HEK293 (cell line): Measurements from ENCODE around the gene RNF223.
A peak's percentile ranks its signal among the peaks of the same experiment; 100 is the strongest.

ENCODE experiments used
- CTCF ChIA-PET: fragments of 350-600 bp; formaldehyde crosslinking; extraction: SDS; loops from one replicate; lab custom pipeline; 2021; ENCODE audit warnings: antibody characterized with exemption; lab: Yijun Ruan, JAX
- POLR2A ChIA-PET: fragments of 300-600 bp; formaldehyde crosslinking; extraction: SDS; loops from one replicate; lab custom pipeline; 2020; ENCODE audit warnings: antibody characterized with exemption, inconsistent platforms; lab: Yijun Ruan, JAX
- H3K27ac ChIP-seq: fragments of 200-500 bp; sonication (Bioruptor generic); 2 replicates; pipeline ENCODE4 v1.5.1; 2014; ENCODE audit warnings: low read depth, low read length, control low read depth, inconsistent platforms; ENCODE audit errors: extremely low read depth
- H3K36me3 ChIP-seq, 2 experiments: fragments of 200-500 bp in 1 of 2; sonication (Bioruptor generic) in 1 of 2; 1 replicate in 1 of 2; 2 replicates in 1 of 2; pipeline ENCODE4 v1.5.1; 2014 to 2017; ENCODE audit warnings: inconsistent platforms in 2 of 2, low read length in 2 of 2; ENCODE audit not compliant: control insufficient read depth in 2 of 2, insufficient read depth in 1 of 2
- H3K4me1 ChIP-seq: fragments of 200-500 bp; sonication (Bioruptor generic); 2 replicates; pipeline ENCODE4 v1.5.1; 2014; ENCODE audit warnings: mild to moderate bottlenecking, low read length, inconsistent platforms; ENCODE audit not compliant: control insufficient read depth, insufficient read depth
- H3K4me3 ChIP-seq: 2 replicates; pipeline ENCODE4 v1.5.1; 2011; ENCODE audit warnings: low read depth, mild to moderate bottlenecking, control low read depth, low read length, moderate library complexity
- H3K9me3 ChIP-seq: fragments of 200-500 bp; sonication (Bioruptor generic); 2 replicates; pipeline ENCODE4 v1.5.1; 2014; ENCODE audit warnings: low read depth, low read length, inconsistent platforms; ENCODE audit not compliant: control insufficient read depth, insufficient read depth
- BCL11A ChIP-seq: fragments of 450-650 bp; formaldehyde crosslinking; IDR thresholded peaks from 2 replicates; pipeline ENCODE4 v1.5.1; 2016; ENCODE audit warnings: low read depth, missing biosample characterization, missing genetic modification characterization
- GLI2 ChIP-seq: fragments of 450-650 bp; formaldehyde crosslinking; IDR thresholded peaks from 2 replicates; pipeline ENCODE4; 2017; ENCODE audit warnings: missing biosample characterization, missing genetic modification characterization, low read depth, borderline replicate concordance
- GLIS1 ChIP-seq: fragments of 450-650 bp; formaldehyde crosslinking; IDR thresholded peaks from 2 replicates; pipeline ENCODE4 v1.5.1; 2016; ENCODE audit warnings: missing biosample characterization, missing genetic modification characterization
- KLF1 ChIP-seq: fragments of 450-650 bp; formaldehyde crosslinking; IDR thresholded peaks from 2 replicates; pipeline ENCODE4 v1.5.1; 2016; ENCODE audit warnings: missing biosample characterization, missing genetic modification characterization
- KLF9 ChIP-seq: fragments of 450-650 bp; formaldehyde crosslinking; IDR thresholded peaks from 2 replicates; pipeline ENCODE4 v1.5.1; 2016; ENCODE audit warnings: missing biosample characterization, missing genetic modification characterization, low read depth
- TRIM28 ChIP-seq: IDR thresholded peaks from 2 replicates; pipeline ENCODE4 v1.6.1; 2011; ENCODE audit warnings: low read length, control low read depth, borderline replicate concordance
- YY2 ChIP-seq: fragments of 450-650 bp; formaldehyde crosslinking; IDR thresholded peaks from 2 replicates; pipeline ENCODE4 v1.5.1; 2016; ENCODE audit warnings: missing biosample characterization, missing genetic modification characterization
- ZBTB20 ChIP-seq: fragments of 450-650 bp; formaldehyde crosslinking; IDR thresholded peaks from 2 replicates; pipeline ENCODE4 v1.5.1; 2016; ENCODE audit warnings: missing biosample characterization, missing genetic modification characterization
- ZBTB7A ChIP-seq: fragments of 450-650 bp; formaldehyde crosslinking; IDR thresholded peaks from 2 replicates; pipeline ENCODE4 v1.5.1; 2016; ENCODE audit warnings: low read depth, missing biosample characterization, missing genetic modification characterization
- ZNF112 ChIP-seq: fragments of 450-650 bp; formaldehyde crosslinking; IDR thresholded peaks from 2 replicates; pipeline ENCODE4 v1.5.0; 2017; ENCODE audit warnings: missing biosample characterization, missing genetic modification characterization
- ZNF133 ChIP-seq: fragments of 450-650 bp; formaldehyde crosslinking; IDR thresholded peaks from 2 replicates; pipeline ENCODE4 v1.5.1; 2016; ENCODE audit warnings: missing biosample characterization, missing genetic modification characterization
- ZNF600 ChIP-seq: fragments of 450-650 bp; formaldehyde crosslinking; IDR thresholded peaks from 2 replicates; pipeline ENCODE4 v1.5.1; 2016; ENCODE audit warnings: missing biosample characterization, missing genetic modification characterization
- ZNF610 ChIP-seq: fragments of 450-650 bp; formaldehyde crosslinking; IDR thresholded peaks from 2 replicates; pipeline ENCODE4 v1.5.1; 2016; ENCODE audit warnings: missing biosample characterization, missing genetic modification characterization, borderline replicate concordance
- TF ChIP-seq, protein P1 (sequence below): fragments of 450-650 bp; formaldehyde crosslinking; IDR thresholded peaks from 2 replicates; pipeline ENCODE4 v1.5.1; 2017; ENCODE audit warnings: missing biosample characterization, missing genetic modification characterization
- TF ChIP-seq, protein P2 (sequence below): fragments of 450-650 bp; formaldehyde crosslinking; IDR thresholded peaks from 2 replicates; pipeline ENCODE4 v1.5.1; 2016; ENCODE audit warnings: missing biosample characterization, missing genetic modification characterization
- TF ChIP-seq, protein P3 (sequence below): fragments of 450-650 bp; formaldehyde crosslinking; IDR thresholded peaks from 2 replicates; pipeline ENCODE4 v1.5.1; 2016; ENCODE audit warnings: missing biosample characterization, missing genetic modification characterization
- TF ChIP-seq, protein P4 (sequence below): fragments of 450-650 bp; IDR thresholded peaks from 2 replicates; pipeline ENCODE4 v1.5.1; 2018; ENCODE audit warnings: missing biosample characterization, mild to moderate bottlenecking, missing genetic modification characterization
- TF ChIP-seq, protein P5 (sequence below): fragments of 450-650 bp; formaldehyde crosslinking; IDR thresholded peaks from 2 replicates; pipeline ENCODE4 v1.5.1; 2017; ENCODE audit warnings: missing biosample characterization, missing genetic modification characterization

The RNF223 gene

DNA sequence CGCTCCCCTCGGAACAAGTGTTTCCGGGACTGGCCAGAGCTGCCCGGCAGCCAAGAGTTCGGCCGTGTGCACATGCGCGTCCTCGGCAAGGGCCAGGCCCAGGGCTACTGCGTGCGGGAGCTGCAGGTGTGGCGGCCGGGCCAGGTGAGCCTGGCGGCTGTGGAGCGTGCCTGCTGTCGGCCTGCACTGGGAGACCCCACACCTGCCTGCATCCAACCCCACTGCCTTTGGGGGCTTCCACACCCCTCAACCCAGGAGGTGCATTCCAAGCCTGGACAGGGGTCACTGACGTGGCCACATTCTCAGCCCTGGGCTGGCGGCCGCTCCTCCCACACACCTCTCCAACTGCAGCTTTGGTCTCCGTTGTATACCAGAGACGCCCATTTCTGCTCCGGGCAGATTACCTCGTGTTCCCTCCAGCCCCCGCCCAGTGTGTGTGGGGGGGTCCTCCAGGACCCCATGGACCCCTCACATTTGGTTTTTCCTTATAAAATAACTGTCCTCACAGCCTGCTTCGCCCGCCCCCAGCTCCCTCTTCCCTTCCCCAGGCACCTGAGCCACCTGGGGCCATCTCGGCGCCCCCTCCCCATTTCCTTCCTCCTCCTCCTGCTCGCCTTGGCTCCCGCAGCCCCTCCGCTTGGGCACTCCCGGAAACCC, 6.1 kb downstream of the RNF223 start (continued):
- TF ChIP-seq, protein P1, sequence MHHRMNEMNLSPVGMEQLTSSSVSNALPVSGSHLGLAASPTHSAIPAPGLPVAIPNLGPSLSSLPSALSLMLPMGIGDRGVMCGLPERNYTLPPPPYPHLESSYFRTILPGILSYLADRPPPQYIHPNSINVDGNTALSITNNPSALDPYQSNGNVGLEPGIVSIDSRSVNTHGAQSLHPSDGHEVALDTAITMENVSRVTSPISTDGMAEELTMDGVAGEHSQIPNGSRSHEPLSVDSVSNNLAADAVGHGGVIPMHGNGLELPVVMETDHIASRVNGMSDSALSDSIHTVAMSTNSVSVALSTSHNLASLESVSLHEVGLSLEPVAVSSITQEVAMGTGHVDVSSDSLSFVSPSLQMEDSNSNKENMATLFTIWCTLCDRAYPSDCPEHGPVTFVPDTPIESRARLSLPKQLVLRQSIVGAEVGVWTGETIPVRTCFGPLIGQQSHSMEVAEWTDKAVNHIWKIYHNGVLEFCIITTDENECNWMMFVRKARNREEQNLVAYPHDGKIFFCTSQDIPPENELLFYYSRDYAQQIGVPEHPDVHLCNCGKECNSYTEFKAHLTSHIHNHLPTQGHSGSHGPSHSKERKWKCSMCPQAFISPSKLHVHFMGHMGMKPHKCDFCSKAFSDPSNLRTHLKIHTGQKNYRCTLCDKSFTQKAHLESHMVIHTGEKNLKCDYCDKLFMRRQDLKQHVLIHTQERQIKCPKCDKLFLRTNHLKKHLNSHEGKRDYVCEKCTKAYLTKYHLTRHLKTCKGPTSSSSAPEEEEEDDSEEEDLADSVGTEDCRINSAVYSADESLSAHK, result no peak
- TF ChIP-seq, protein P2, sequence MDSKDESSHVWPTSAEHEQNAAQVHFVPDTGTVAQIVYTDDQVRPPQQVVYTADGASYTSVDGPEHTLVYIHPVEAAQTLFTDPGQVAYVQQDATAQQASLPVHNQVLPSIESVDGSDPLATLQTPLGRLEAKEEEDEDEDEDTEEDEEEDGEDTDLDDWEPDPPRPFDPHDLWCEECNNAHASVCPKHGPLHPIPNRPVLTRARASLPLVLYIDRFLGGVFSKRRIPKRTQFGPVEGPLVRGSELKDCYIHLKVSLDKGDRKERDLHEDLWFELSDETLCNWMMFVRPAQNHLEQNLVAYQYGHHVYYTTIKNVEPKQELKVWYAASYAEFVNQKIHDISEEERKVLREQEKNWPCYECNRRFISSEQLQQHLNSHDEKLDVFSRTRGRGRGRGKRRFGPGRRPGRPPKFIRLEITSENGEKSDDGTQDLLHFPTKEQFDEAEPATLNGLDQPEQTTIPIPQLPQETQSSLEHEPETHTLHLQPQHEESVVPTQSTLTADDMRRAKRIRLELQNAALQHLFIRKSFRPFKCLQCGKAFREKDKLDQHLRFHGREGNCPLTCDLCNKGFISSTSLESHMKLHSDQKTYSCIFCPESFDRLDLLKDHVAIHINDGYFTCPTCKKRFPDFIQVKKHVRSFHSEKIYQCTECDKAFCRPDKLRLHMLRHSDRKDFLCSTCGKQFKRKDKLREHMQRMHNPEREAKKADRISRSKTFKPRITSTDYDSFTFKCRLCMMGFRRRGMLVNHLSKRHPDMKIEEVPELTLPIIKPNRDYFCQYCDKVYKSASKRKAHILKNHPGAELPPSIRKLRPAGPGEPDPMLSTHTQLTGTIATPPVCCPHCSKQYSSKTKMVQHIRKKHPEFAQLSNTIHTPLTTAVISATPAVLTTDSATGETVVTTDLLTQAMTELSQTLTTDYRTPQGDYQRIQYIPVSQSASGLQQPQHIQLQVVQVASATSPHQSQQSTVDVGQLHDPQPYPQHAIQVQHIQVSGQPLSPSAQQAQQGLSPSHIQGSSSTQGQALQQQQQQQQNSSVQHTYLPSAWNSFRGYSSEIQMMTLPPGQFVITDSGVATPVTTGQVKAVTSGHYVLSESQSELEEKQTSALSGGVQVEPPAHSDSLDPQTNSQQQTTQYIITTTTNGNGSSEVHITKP (tag by site-specific recombination), result peak; percentile 36; the same call in 1 of the 2 replicates
- TF ChIP-seq, all 188 proteins: peak for 8

DNA sequence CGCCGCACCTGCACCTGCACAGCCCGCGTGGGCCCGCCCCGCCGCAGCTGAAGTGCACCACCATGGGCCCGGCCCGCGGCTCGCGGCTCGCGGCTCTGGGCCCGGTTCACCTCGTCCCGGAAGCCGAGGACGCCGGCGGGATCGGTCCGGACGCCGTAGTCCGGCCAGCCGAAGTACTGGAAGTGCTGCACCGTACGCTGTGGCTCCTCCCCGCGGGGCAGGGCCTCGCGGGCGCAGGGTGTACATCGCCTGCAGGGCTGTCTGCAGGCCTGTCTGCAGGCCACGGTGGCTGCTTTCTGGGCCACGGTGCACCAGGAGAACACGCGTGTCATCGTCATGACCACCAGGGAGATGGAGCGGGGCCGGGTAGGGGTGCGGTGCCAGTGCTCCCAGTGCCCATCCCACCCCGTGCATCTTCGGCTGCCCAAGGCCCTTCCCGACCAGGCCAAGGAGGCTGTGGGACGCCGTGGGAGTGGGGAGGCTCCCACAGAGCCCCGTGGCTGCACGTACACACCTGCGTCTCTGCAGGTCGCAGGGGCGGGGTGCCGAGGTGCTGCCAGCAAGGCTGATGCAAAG, 6.7 kb downstream of the RNF223 start:
- H3K36me3 ChIP-seq, result no peaks in the 10 kb centered on the region
- TF ChIP-seq, protein P3, sequence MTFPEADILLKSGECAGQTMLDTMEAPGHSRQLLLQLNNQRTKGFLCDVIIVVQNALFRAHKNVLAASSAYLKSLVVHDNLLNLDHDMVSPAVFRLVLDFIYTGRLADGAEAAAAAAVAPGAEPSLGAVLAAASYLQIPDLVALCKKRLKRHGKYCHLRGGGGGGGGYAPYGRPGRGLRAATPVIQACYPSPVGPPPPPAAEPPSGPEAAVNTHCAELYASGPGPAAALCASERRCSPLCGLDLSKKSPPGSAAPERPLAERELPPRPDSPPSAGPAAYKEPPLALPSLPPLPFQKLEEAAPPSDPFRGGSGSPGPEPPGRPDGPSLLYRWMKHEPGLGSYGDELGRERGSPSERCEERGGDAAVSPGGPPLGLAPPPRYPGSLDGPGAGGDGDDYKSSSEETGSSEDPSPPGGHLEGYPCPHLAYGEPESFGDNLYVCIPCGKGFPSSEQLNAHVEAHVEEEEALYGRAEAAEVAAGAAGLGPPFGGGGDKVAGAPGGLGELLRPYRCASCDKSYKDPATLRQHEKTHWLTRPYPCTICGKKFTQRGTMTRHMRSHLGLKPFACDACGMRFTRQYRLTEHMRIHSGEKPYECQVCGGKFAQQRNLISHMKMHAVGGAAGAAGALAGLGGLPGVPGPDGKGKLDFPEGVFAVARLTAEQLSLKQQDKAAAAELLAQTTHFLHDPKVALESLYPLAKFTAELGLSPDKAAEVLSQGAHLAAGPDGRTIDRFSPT (tag by site-specific recombination), result peak; percentile 62; the same call in 1 of the 2 replicates
- no peak for TF ChIP-seq ZNF112 (tag by site-specific recombination)
- TF ChIP-seq ZNF610 (tag by site-specific recombination), result no peak
- no peak for TF ChIP-seq YY2 (tag by site-specific recombination)
- CTCF ChIA-PET, result interaction anchor here (0.6 to 1.2 kb wide), 2 partner anchors 14 to 83 kb away, joined by 3 read pairs; no protein-coding TSS in a partner anchor
- POLR2A ChIA-PET, result no interaction called here
- H3K4me1 ChIP-seq, result no peaks in the 10 kb centered on the region
- H3K9me3 ChIP-seq, result no peaks in the 10 kb centered on the region
- no peak overlapping the region for H3K4me3 ChIP-seq
- no peak overlapping the region for H3K27ac ChIP-seq

DNA sequence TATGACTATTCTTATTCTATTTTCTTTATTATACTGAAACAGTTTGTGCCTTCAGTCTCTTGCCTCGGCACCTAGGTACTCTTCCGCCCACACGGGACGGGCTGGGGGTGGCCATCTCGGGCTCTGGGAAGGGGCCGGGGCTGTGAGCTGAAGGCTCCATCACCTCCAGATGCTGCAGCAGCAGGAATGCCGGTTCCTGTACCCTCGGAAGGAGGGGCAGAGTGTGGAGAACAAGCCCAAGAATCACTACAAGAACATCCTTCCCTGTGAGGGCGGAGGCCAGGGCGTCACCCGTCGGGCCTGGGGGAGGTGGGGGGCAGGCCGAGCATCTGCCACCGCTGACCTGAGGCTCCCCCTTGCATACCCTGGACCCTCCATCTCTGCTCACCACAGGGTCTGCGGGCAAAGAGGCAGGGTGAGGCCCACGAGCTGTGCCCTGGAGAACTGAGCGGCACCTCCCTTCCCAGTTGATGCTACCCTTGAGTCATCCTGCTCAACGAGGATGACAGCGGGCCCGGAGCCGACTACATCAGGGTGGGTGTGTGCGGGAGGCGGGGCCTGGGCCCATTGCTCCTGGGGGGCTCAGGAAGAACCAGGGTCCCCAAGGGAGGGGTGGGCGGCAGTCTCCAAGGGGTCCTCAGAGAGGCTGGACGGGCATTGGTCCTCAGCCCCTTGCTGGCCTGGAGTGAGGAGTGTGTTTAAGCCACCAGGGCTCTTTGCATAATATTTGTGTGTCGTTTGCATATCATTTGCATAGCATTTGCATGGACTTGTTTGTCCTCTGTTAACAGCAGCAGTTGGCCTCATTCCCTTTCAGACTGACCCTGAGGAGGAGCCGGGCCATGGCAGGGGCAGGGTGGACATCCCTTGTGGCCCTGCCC, 7.5 kb downstream of the RNF223 start:
- ChIA-PET CTCF (interaction anchor here (0.7 to 1.4 kb wide), 2 partner anchors 35 to 225 kb away, joined by 3 read pairs; no protein-coding TSS in a partner anchor), POLR2A (no interaction called here)
- no peak overlapping the region for H3K4me3 ChIP-seq
- no peaks in the 10 kb centered on the region for H3K9me3 ChIP-seq
- no peaks in the 10 kb centered on the region for H3K4me1 ChIP-seq
- no peaks in the 10 kb centered on the region for H3K36me3 ChIP-seq
- no peak overlapping the region for H3K27ac ChIP-seq
- TF ChIP-seq, protein P4, sequence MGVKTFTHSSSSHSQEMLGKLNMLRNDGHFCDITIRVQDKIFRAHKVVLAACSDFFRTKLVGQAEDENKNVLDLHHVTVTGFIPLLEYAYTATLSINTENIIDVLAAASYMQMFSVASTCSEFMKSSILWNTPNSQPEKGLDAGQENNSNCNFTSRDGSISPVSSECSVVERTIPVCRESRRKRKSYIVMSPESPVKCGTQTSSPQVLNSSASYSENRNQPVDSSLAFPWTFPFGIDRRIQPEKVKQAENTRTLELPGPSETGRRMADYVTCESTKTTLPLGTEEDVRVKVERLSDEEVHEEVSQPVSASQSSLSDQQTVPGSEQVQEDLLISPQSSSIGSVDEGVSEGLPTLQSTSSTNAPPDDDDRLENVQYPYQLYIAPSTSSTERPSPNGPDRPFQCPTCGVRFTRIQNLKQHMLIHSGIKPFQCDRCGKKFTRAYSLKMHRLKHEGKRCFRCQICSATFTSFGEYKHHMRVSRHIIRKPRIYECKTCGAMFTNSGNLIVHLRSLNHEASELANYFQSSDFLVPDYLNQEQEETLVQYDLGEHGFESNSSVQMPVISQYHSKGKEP (tag by site-specific recombination), result no peak
- TF ChIP-seq GLI2 (tag by site-specific recombination), result no peak
- TF ChIP-seq KLF1, result peak; percentile 87
- no peak for TF ChIP-seq ZBTB7A (tag by site-specific recombination)
- TF ChIP-seq, protein P5, sequence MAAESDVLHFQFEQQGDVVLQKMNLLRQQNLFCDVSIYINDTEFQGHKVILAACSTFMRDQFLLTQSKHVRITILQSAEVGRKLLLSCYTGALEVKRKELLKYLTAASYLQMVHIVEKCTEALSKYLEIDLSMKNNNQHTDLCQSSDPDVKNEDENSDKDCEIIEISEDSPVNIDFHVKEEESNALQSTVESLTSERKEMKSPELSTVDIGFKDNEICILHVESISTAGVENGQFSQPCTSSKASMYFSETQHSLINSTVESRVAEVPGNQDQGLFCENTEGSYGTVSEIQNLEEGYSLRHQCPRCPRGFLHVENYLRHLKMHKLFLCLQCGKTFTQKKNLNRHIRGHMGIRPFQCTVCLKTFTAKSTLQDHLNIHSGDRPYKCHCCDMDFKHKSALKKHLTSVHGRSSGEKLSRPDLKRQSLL (tag by site-specific recombination), result 0 out of 2 replicates have a peak, but pooled peaks have one; percentile 60
- no peak for TF ChIP-seq TRIM28
- peak; percentile 46; the same call in 1 of the 2 replicates for TF ChIP-seq ZBTB20
- TF ChIP-seq GLIS1 (tag by site-specific recombination), result 0 out of 2 replicates have a peak, but pooled peaks have one; percentile 8
- TF ChIP-seq BCL11A (tag by site-specific recombination), result no peak
- TF ChIP-seq ZNF133 (tag by site-specific recombination), result no peak
- TF ChIP-seq KLF9 (tag by site-specific recombination), result peak; percentile 71
- peak; percentile 64 for TF ChIP-seq ZNF600 (tag by site-specific recombination)
